T47D (cell line): ENCODE data around the gene CDK14.
A peak's percentile ranks its signal among the peaks of the same experiment; 100 is the strongest.

Experiments used
- DNase-seq, 2 experiments: peaks; one replicate each; pipeline versions ENCODE4 v3.0.0 to v3.0.0-alpha.2; 2011 to 2012; ENCODE audit warnings: low read depth in 1 of 2, low spot score in 1 of 2
- JUND ChIP-seq: IDR thresholded peaks from 2 replicates; pipeline ENCODE4 v1.6.1; 2012; ENCODE audit warnings: low read depth
- in situ Hi-C: cut with HindIII; loops from 2 replicates; pipeline ENCODE4 v1.10.0; 2016; ENCODE audit warnings: low sequenced_read_pairs, low pct_unique_long_range_greater_than_20kb

CDK14 gene

DNA sequence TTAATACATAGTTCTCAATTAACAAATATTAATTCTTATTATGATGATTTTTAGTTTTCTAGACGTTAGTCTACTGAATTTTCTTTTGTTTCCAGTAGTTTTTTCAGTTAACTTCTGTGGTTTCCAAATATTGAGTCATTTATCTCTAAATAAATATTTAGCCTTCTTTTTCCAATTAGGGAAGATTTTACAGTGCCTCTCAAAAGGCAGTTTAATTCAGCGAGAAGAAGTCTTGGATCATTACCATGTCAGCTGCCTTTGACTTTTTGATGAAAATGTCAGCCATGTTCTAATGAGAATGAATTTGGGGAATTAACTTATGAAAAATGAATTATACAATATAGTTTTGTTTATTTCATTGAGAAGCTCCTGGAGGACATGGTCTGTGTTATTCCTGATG, 90.0 kb downstream of the CDK14 start:
- in situ Hi-C loops = no loop called here
- DNase-seq = no peak
- no peak for TF ChIP-seq JUND

DNA sequence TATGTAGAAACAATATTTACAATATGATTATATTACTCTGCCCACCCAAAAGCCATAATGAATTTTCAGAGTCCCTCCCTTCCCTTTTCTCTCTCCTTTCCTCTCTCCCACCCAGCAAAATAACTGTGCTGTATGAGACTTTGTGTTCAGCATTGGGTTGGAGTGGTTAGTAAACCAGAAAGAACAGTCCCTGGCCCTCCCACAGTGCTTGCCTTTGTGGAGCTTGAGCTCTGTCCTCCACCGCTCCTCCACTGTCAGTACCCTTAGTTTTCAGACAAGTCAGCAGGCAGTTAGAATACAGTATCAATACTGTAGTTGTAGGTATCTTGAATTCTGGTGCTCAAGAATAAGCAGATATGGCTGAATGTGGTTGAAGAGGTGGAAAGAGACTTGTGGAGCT, 92.7 kb downstream of the CDK14 start:
- no peak for DNase-seq
- in situ Hi-C loops = no loop called here
- no peak for TF ChIP-seq JUND

GRCh38 chr7:90689260-90689659, 93.1 kb downstream of the CDK14 start:
- in situ Hi-C loops = no loop called here
- no peak for TF ChIP-seq JUND
- DNase-seq = no peak

GRCh38 chr7:90690159-90690858, 94.2 kb downstream of the CDK14 start:
- no peak for TF ChIP-seq JUND
- DNase-seq = no peak
- in situ Hi-C loops = no loop called here

DNA sequence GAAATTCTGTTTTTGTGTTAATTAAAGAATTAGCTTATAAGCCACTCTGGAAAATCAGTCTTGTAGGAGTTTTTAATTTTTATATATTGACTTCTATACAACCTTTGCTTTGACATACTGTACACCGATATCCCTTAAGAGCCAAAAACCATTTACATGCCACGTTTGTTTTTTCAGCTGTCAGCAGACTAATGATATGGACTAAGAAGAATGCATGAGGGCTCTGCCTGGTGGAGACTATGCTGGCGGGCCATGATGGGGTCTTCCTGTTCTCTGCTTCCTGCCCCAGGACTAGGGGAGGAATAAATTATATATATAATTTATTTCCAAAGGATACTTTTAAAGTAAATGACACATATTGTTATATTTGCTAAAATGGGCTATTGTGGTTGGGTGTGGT, 96.3 kb downstream of the CDK14 start:
- TF ChIP-seq JUND = no peak
- in situ Hi-C loops = no loop called here
- DNase-seq = no peak

DNA sequence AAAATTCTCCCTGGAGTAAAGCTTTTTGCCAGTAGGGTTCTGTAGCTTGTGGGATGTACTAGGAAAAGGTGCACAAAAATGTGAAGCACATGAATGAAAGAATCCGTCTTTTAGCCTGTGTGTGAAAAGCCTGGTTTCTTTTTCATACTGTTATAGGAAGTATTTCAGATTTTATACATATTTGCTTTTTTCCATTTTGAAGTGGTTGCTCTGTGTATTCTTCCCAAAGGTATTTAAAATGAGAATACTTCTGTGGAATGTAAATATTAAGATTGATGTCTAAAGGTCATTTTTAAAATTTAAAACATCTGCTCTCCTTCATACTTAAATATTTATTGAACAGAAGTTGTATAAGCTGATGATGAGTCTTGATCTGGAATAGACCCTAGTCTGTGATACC, 96.8 kb downstream of the CDK14 start:
- DNase-seq = no peak
- no peak for TF ChIP-seq JUND
- in situ Hi-C loops = no loop called here

DNA sequence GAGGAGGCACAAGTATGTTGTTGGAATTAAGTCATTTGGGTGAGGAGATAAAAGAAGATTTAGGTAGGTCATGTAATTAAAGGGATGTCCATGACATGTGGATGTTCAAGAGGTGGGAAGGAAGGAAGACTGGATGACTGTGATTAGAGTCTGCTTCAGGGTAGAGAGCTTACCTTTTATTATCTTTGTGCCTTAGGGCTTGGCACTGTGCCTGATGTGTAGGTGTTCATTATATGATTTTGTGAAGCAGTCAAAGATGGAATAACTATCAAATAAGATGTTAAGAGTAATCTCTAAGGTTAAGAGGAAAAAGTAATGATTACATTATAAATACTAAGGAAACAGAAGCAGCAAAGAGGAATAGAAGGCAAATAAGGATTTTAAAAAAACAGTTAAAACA, 97.8 kb downstream of the CDK14 start:
- TF ChIP-seq JUND = no peak
- in situ Hi-C loops = no loop called here
- no peak for DNase-seq

GRCh38 chr7:90698616-90699015, 102.5 kb downstream of the CDK14 start:
- in situ Hi-C loops = no loop called here
- DNase-seq = no peak
- TF ChIP-seq JUND = no peak

DNA sequence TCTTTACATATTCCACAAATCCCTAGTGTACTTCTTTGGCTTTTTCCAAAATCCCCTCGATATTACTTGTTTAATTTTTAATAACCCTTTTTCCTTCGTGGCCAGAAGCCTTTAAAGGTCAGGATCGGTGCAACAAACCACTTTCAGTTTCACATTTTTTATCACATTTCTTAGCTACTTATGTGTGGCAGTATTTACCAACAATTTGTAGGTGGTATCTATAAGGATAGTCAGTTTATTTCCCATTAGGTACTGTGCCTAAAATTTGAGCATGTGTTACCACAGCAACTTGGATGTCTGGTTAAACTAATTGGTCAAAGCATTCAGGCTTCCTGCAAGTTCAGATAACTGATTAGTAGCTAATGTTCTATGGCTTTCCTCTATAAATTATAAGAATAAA, 104.9 kb downstream of the CDK14 start:
- no peak for DNase-seq
- TF ChIP-seq JUND = no peak
- in situ Hi-C loops = no loop called here

GRCh38 chr7:90701771-90702170, 105.7 kb downstream of the CDK14 start:
- no peak for DNase-seq
- no peak for TF ChIP-seq JUND
- in situ Hi-C loops = no loop called here

- in situ Hi-C loops = no loop called here
- DNase-seq = no peak
- no peak for TF ChIP-seq JUND
These were observed 109.4 kb downstream of the CDK14 start for GRCh38 chr7:90705391-90706071.

- in situ Hi-C loops = no loop called here
- DNase-seq = peak in 1 of 2 experiments; percentile 56
- TF ChIP-seq JUND = no peak
These were observed 110.1 kb downstream of the CDK14 start for GRCh38 chr7:90706072-90706716.

DNA sequence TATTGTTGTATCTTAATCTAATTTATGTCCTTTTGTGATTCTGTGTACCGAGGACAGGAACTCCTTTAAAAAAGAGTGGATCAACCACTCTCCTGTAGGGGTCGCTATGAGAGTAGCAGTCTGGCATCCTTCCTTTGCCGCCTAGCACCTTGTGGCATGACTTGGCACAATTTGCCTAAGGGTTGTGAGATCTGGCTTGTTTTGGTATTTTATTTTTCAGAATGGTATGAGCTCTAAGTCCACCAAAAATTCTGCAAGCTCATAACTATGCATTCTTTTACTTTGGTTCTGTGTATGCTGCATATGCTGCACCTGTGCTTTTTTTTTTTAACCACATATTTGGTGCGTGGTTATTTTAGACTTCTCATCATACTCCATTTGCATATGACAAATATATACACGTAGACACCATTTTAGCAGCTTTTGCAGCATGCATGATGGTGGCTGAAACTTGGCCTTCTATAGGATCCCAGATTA, 112.8 kb downstream of the CDK14 start:
- in situ Hi-C loops = no loop called here
- TF ChIP-seq JUND = no peak
- DNase-seq = peak in 1 of 2 experiments; percentile 46
